Panc1 (cell line): Measurements from ENCODE around the gene TSC22D1. TPM values are rescaled to one million over a fixed set of nuclear protein-coding genes. Genes with fewer than 3 reads are reported as not detected.

ENCODE experiments used
- ATAC-seq: fragments of 200-7000 bp; cut with Tn5 transposase; 2 replicates; pipeline ENCODE4 v1.9.1; 2020; ENCODE audit warnings: mild to moderate bottlenecking, moderate library complexity
- BruUV-seq: library from RNA; stranded (reverse); fragments of 400-500 nt; replicated peaks from 2 replicates; lab custom pipeline; 2021; lab: Mats Ljungman, UMichigan
- CTCF ChIA-PET: fragments of 300-600 bp; sonication (Branson Sonifier 250); formaldehyde crosslinking; loops from one replicate; lab custom pipeline; 2022; ENCODE audit warnings: antibody characterized with exemption; lab: Charles Lee
- POLR2A ChIA-PET: fragments of 300-600 bp; sonication (Branson Sonifier 250); formaldehyde crosslinking; loops from one replicate; lab custom pipeline; 2022; ENCODE audit warnings: antibody characterized with exemption; lab: Charles Lee
- DNase-seq: peaks from one replicate; pipeline ENCODE4 v3.0.0-alpha.2; 2010; ENCODE audit warnings: low read depth, low spot score
- H3K27ac ChIP-seq: 2 replicates; pipeline ENCODE4 v1.5.1; 2011; ENCODE audit warnings: mild to moderate bottlenecking, low read length, inconsistent platforms
- H3K27me3 ChIP-seq: fragments of 200-500 bp; sonication (Bioruptor generic); 2 replicates; pipeline ENCODE4 v1.6.0; 2014; ENCODE audit warnings: low read length, inconsistent platforms; ENCODE audit not compliant: control insufficient read depth, insufficient read depth
- H3K36me3 ChIP-seq: fragments of 200-500 bp; sonication (Bioruptor generic); 2 replicates; pipeline ENCODE4 v1.5.1; 2014; ENCODE audit warnings: inconsistent platforms, mild to moderate bottlenecking, low read length, moderate library complexity; ENCODE audit not compliant: control insufficient read depth, insufficient read depth
- H3K4me1 ChIP-seq: 2 replicates; pipeline ENCODE4 v1.5.1; 2011; ENCODE audit warnings: inconsistent platforms, mild to moderate bottlenecking, low read length, moderate library complexity; ENCODE audit not compliant: control insufficient read depth, insufficient read depth
- H3K4me3 ChIP-seq, 2 experiments: 2 replicates each; pipeline ENCODE4 v1.5.1; 2011 to 2012; ENCODE audit warnings: low read depth in 2 of 2, low read length in 2 of 2, mild to moderate bottlenecking in 2 of 2, inconsistent platforms in 1 of 2, moderate library complexity in 1 of 2
- H3K9me3 ChIP-seq: fragments of 200-500 bp; sonication (Bioruptor generic); 2 replicates; pipeline ENCODE4 v1.5.1; 2014; ENCODE audit warnings: low read depth, mild to moderate bottlenecking, inconsistent platforms, low read length, moderate library complexity; ENCODE audit not compliant: control insufficient read depth, insufficient read depth
- POLR2AphosphoS5 ChIP-seq: IDR thresholded peaks from 2 replicates; pipeline ENCODE4 v1.6.1; 2012; ENCODE audit warnings: mild to moderate bottlenecking, low read depth, low read length, moderate library complexity
- SIN3A ChIP-seq: IDR thresholded peaks from 2 replicates; pipeline ENCODE4 v1.6.1; 2012; ENCODE audit warnings: low read depth, mild to moderate bottlenecking, low read length, moderate library complexity, borderline replicate concordance; ENCODE audit not compliant: insufficient read depth
- TCF7L2 ChIP-seq: IDR thresholded peaks from 2 replicates; pipeline ENCODE4 v1.6.1; 2011; ENCODE audit warnings: mild to moderate bottlenecking, low read depth, low read length, inconsistent platforms
- in situ Hi-C: cut with HindIII; loops from 2 replicates; pipeline ENCODE4 v1.10.0; 2016; ENCODE audit warnings: low sequenced_read_pairs, low pct_unique_long_range_greater_than_20kb
- intact Hi-C: fragments of 100-400 bp; cut with micrococcal nuclease; formaldehyde crosslinking; loops from one replicate; pipeline ENCODE4 v1.10.0; 2022; ENCODE audit not compliant: unreplicated experiment
- total RNA-seq: library from RNA; stranded (reverse); gene quantifications from one replicate; pipeline ENCODE4 v1.2.1, GENCODE V29; 2021; ENCODE audit not compliant: unreplicated experiment
- TF ChIP-seq, protein P1 (sequence below): fragments of 450-650 bp; IDR thresholded peaks from 2 replicates; pipeline ENCODE4 v1.5.1; 2017; ENCODE audit warnings: mild to moderate bottlenecking
- TF ChIP-seq, protein P2 (sequence below), 2 experiments: IDR thresholded peaks; 2 replicates each; pipeline ENCODE4 v1.6.1; 2011 to 2012; ENCODE audit warnings: low read depth in 2 of 2, control low read depth in 1 of 2, low read length in 1 of 2, mild to moderate bottlenecking in 1 of 2, moderate library complexity in 1 of 2; ENCODE audit not compliant: insufficient read depth in 1 of 2

Gene TSC22D1
- total RNA-seq, 1 experiment from 2014 or later, result 31.8 TPM

DNA sequence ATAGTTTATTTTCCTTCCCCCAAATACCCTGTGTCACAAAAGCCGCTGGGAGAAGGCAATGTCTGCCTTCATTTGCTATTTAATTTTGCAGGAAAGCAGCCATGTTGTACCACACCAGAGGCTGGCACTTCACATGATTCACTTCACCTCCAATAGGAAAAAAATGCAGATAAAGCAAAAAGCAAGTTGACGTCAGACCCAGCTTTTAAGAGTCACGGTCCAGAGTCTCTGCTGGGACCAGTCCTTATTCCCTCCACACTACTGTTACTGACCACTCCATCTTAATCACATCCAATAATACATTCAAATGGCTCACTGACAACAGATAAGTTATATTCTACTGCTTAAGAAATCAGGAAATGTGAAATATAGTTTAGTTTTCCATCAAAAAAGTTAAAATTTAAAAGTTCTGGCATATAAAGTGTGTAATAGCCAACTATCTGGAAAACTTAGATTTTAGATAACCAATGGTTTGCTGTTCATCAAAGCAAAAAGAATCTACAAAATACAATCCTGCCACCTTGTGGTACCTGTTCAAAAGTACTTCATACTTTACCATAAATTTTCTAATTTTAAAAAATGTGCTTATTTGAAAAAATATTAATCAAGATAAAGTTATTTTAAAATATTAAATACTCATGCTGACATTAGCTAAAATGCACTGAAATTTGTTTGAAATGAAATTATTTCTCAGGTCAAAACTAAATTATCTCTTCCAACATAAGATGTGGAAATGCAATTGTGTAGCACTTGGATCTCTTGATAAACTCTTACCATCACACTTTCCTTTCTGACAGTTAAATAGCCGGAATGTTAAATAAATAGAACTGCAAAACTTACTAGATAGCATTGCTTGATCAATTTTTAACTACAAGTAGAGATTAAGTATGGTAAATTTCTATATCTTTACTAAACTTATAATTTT lies 105.2 kb downstream of the TSC22D1 start:
- DNase-seq, result no peak
- ATAC-seq, result no peak
- intact Hi-C loops, result loop anchor here (10.0 kb wide), 1 partner anchor 566 kb away; no protein-coding TSS in a partner anchor
- no peak overlapping the region for H3K4me3 ChIP-seq
- BruUV-seq, result no TSS peak
- H3K4me1 ChIP-seq, result peaks cover 6% of the 10 kb centered on the region; the same call in 1 of the 2 replicates
- H3K36me3 ChIP-seq, result no peaks in the 10 kb centered on the region
- no peaks in the 10 kb centered on the region for H3K9me3 ChIP-seq
- TF ChIP-seq, protein P1, sequence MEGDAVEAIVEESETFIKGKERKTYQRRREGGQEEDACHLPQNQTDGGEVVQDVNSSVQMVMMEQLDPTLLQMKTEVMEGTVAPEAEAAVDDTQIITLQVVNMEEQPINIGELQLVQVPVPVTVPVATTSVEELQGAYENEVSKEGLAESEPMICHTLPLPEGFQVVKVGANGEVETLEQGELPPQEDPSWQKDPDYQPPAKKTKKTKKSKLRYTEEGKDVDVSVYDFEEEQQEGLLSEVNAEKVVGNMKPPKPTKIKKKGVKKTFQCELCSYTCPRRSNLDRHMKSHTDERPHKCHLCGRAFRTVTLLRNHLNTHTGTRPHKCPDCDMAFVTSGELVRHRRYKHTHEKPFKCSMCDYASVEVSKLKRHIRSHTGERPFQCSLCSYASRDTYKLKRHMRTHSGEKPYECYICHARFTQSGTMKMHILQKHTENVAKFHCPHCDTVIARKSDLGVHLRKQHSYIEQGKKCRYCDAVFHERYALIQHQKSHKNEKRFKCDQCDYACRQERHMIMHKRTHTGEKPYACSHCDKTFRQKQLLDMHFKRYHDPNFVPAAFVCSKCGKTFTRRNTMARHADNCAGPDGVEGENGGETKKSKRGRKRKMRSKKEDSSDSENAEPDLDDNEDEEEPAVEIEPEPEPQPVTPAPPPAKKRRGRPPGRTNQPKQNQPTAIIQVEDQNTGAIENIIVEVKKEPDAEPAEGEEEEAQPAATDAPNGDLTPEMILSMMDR, result peak; percentile 43; the same call in 1 of the 2 replicates
- TF ChIP-seq, protein P2, sequence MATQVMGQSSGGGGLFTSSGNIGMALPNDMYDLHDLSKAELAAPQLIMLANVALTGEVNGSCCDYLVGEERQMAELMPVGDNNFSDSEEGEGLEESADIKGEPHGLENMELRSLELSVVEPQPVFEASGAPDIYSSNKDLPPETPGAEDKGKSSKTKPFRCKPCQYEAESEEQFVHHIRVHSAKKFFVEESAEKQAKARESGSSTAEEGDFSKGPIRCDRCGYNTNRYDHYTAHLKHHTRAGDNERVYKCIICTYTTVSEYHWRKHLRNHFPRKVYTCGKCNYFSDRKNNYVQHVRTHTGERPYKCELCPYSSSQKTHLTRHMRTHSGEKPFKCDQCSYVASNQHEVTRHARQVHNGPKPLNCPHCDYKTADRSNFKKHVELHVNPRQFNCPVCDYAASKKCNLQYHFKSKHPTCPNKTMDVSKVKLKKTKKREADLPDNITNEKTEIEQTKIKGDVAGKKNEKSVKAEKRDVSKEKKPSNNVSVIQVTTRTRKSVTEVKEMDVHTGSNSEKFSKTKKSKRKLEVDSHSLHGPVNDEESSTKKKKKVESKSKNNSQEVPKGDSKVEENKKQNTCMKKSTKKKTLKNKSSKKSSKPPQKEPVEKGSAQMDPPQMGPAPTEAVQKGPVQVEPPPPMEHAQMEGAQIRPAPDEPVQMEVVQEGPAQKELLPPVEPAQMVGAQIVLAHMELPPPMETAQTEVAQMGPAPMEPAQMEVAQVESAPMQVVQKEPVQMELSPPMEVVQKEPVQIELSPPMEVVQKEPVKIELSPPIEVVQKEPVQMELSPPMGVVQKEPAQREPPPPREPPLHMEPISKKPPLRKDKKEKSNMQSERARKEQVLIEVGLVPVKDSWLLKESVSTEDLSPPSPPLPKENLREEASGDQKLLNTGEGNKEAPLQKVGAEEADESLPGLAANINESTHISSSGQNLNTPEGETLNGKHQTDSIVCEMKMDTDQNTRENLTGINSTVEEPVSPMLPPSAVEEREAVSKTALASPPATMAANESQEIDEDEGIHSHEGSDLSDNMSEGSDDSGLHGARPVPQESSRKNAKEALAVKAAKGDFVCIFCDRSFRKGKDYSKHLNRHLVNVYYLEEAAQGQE (IDR thresholded peaks at IDR 0.05; ENCODE audit: insufficient read depth in 1 of 2, low read depth in 2 of 2, low read length in 1 of 2), result no peak
- ChIA-PET CTCF (no interaction called here), POLR2A (no interaction called here)
- H3K27ac ChIP-seq, result no peak overlapping the region
- in situ Hi-C loops, result loop anchor here (25.0 kb wide), 1 partner anchor 559 kb away; no protein-coding TSS in a partner anchor
- no peaks in the 10 kb centered on the region for H3K27me3 ChIP-seq

DNA sequence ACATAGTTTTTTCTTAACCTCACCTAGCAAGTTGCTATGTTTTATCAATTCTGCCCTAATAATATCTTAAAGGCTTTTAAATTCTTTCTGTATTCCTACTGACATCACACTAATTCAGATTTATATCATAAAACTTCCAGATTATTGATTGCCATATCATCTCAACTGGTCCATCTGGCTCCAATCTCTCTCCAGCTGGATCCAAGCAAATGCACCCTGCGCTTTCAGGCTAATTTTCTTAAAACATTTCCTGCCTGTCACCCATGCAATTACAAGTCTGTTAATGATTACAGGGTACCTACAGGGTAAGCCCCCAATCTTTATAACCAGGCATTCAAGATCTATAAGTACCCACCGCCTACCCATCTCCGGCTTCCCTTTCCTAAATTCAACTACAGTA lies 107.3 kb downstream of the TSC22D1 start:
- POLR2A ChIA-PET, result no interaction called here
- H3K4me1 ChIP-seq, result peaks cover 6% of the 10 kb centered on the region; the same call in 1 of the 2 replicates
- no peak for TF ChIP-seq TCF7L2
- TF ChIP-seq, protein P2 (IDR thresholded peaks at IDR 0.05; ENCODE audit: insufficient read depth in 1 of 2, low read depth in 2 of 2, low read length in 1 of 2), result no peak
- TF ChIP-seq SIN3A, result no peak
- no peak for TF ChIP-seq POLR2AphosphoS5
- TF ChIP-seq, protein P1, result no peak
- in situ Hi-C loops, result loop anchor here (25.0 kb wide), 1 partner anchor 557 kb away; no protein-coding TSS in a partner anchor
- H3K9me3 ChIP-seq, result no peaks in the 10 kb centered on the region
- no peak overlapping the region for H3K27ac ChIP-seq
- ATAC-seq (no peak), DNase-seq (no peak)
- CTCF ChIA-PET, result no interaction called here
- H3K36me3 ChIP-seq, result no peaks in the 10 kb centered on the region
- no peak overlapping the region for H3K4me3 ChIP-seq
- no peaks in the 10 kb centered on the region for H3K27me3 ChIP-seq
- intact Hi-C loops, result no loop called here
- BruUV-seq, result no TSS peak
